ENCODE results near the gene PTPRK. TPM values are rescaled to one million over a fixed set of nuclear protein-coding genes. Genes with fewer than 3 reads are reported as not detected.
A peak's percentile ranks its signal among the peaks of the same experiment; 100 is the strongest.

The PTPRK gene
- total RNA-seq, 1 donor from 2014 or later = 67.1 TPM

- DNase-seq (ENCODE audit: low read depth, low spot score) = no peak
Observed at GRCh38 chr6:128204616-128205015, 315.8 kb downstream of the PTPRK start.

- DNase-seq (ENCODE audit: low read depth, low spot score) = no peak
Observed at GRCh38 chr6:128202169-128202765, 318.1 kb downstream of the PTPRK start.

- no peak for DNase-seq (ENCODE audit: low read depth, low spot score)
Observed at GRCh38 chr6:128200789-128201188, 319.6 kb downstream of the PTPRK start.

GRCh38 chr6:128199461-128199860, 320.9 kb downstream of the PTPRK start:
- no peak for DNase-seq (ENCODE audit: low read depth, low spot score)

- DNase-seq (ENCODE audit: low read depth, low spot score) = no peak
Observed at GRCh38 chr6:128192972-128193371, 327.4 kb downstream of the PTPRK start.

GRCh38 chr6:128188678-128189077, 331.7 kb downstream of the PTPRK start:
- no peak for DNase-seq (ENCODE audit: low read depth, low spot score)

GRCh38 chr6:128186729-128187128, 333.7 kb downstream of the PTPRK start:
- no peak for DNase-seq (ENCODE audit: low read depth, low spot score)

GRCh38 chr6:128179876-128180438, 340.4 kb downstream of the PTPRK start:
- DNase-seq (ENCODE audit: low read depth, low spot score) = no peak

GRCh38 chr6:128174724-128175123, 345.7 kb downstream of the PTPRK start:
- no peak for DNase-seq (ENCODE audit: low read depth, low spot score)

GRCh38 chr6:128172752-128173682, 347.4 kb downstream of the PTPRK start:
- no peak for DNase-seq (ENCODE audit: low read depth, low spot score)

- no peak for DNase-seq (ENCODE audit: low read depth, low spot score)
Observed at GRCh38 chr6:128172081-128172480, 348.3 kb downstream of the PTPRK start.

GRCh38 chr6:128171182-128171581, 349.2 kb downstream of the PTPRK start:
- no peak for DNase-seq (ENCODE audit: low read depth, low spot score)

GRCh38 chr6:128168244-128168643, 352.2 kb downstream of the PTPRK start:
- DNase-seq (ENCODE audit: low read depth, low spot score) = no peak

- DNase-seq (ENCODE audit: low read depth, low spot score) = no peak
Observed at GRCh38 chr6:128167552-128167951, 352.8 kb downstream of the PTPRK start.

- DNase-seq (ENCODE audit: low read depth, low spot score) = no peak
Observed at GRCh38 chr6:128164254-128164653, 356.1 kb downstream of the PTPRK start.

GRCh38 chr6:128162423-128162822, 358.0 kb downstream of the PTPRK start:
- DNase-seq (ENCODE audit: low read depth, low spot score) = no peak

- DNase-seq (ENCODE audit: low read depth, low spot score) = no peak
Observed at GRCh38 chr6:128161839-128162238, 358.6 kb downstream of the PTPRK start.

- DNase-seq (ENCODE audit: low read depth, low spot score) = no peak
Observed at GRCh38 chr6:128161263-128161662, 359.1 kb downstream of the PTPRK start.

- peak; percentile 15 for DNase-seq (ENCODE audit: low read depth, low spot score)
Observed at GRCh38 chr6:128158496-128158895, 361.9 kb downstream of the PTPRK start.

- DNase-seq (ENCODE audit: low read depth, low spot score) = no peak
Observed at GRCh38 chr6:128156321-128157111, 363.9 kb downstream of the PTPRK start.

GRCh38 chr6:128155826-128156225, 364.6 kb downstream of the PTPRK start:
- no peak for DNase-seq (ENCODE audit: low read depth, low spot score)

- no peak for DNase-seq (ENCODE audit: low read depth, low spot score)
Observed at GRCh38 chr6:128152551-128152950, 367.8 kb downstream of the PTPRK start.
